ENCODE results near the gene CDKN2AIPNL. TPM values are rescaled to one million over a fixed set of nuclear protein-coding genes. Genes with fewer than 3 reads are reported as not detected.
A peak's percentile ranks its signal among the peaks of the same experiment; 100 is the strongest.
"Not testable (repeated sequence)": the region's sequence is repeated elsewhere in the genome, so short reads cannot be mapped to it uniquely, and the experiment has no call there.

CDKN2AIPNL gene
- total RNA-seq, 1 donor from 2014 or later: 28.5 TPM

GRCh38 chr5:134387443-134387842 lies 24.2 kb downstream of the CDKN2AIPNL start:
- DNase-seq (ENCODE audit: low read depth): no peak
- H3K4me3 ChIP-seq (ENCODE audit: low read depth, low read length): no peak overlapping the region
- no peak for TF ChIP-seq CTCF (conservative IDR thresholded peaks at IDR 0.05; ENCODE audit: low read depth, low read length)

- TF ChIP-seq CTCF (conservative IDR thresholded peaks at IDR 0.05; ENCODE audit: low read depth, low read length): no peak
- no peak overlapping the region for H3K4me3 ChIP-seq (ENCODE audit: low read depth, low read length)
Measured at GRCh38 chr5:134383980-134384697, 27.5 kb downstream of the CDKN2AIPNL start.

GRCh38 chr5:134382204-134382603 lies 29.5 kb downstream of the CDKN2AIPNL start:
- H3K4me3 ChIP-seq (ENCODE audit: low read depth, low read length); DNase-seq (ENCODE audit: low read depth): not testable (repeated sequence)

More at GRCh38 chr5:134383980-134384697, 27.5 kb downstream of the CDKN2AIPNL start:
- no peak for DNase-seq (ENCODE audit: low read depth)

- no peak overlapping the region for H3K4me3 ChIP-seq (ENCODE audit: low read depth, low read length)
- TF ChIP-seq CTCF (conservative IDR thresholded peaks at IDR 0.05; ENCODE audit: low read depth, low read length): no peak
- no peak for DNase-seq (ENCODE audit: low read depth)
Measured at GRCh38 chr5:134380346-134380745, 31.3 kb downstream of the CDKN2AIPNL start.

GRCh38 chr5:134374232-134374631 lies 37.4 kb downstream of the CDKN2AIPNL start:
- peak; percentile 20 for TF ChIP-seq CTCF (conservative IDR thresholded peaks at IDR 0.05; ENCODE audit: low read depth, low read length)
- no peak overlapping the region for H3K4me3 ChIP-seq (ENCODE audit: low read depth, low read length)
- DNase-seq (ENCODE audit: low read depth): no peak

- not testable (repeated sequence) for DNase-seq (ENCODE audit: low read depth); H3K4me3 ChIP-seq (ENCODE audit: low read depth, low read length)
Measured at GRCh38 chr5:134373633-134374032, 38.0 kb downstream of the CDKN2AIPNL start.

GRCh38 chr5:134371834-134372340 lies 39.8 kb downstream of the CDKN2AIPNL start:
- peak overlapping the region; percentile 98 for H3K4me3 ChIP-seq (ENCODE audit: low read depth, low read length)
- DNase-seq (ENCODE audit: low read depth): no peak
- no peak for TF ChIP-seq CTCF (conservative IDR thresholded peaks at IDR 0.05; ENCODE audit: low read depth, low read length)
